ENCODE results near the gene CSPG4. TPM values are rescaled to one million over a fixed set of nuclear protein-coding genes. Genes with fewer than 3 reads are reported as not detected.

CSPG4 gene
- total and polyA plus RNA-seq, 9 of the 15 experiments (the other 6 are each of a cell fraction or from before 2014, with no cell fraction given) = under 0.01 to 0.07 (median 0.04) TPM; not detected in 5

DNA sequence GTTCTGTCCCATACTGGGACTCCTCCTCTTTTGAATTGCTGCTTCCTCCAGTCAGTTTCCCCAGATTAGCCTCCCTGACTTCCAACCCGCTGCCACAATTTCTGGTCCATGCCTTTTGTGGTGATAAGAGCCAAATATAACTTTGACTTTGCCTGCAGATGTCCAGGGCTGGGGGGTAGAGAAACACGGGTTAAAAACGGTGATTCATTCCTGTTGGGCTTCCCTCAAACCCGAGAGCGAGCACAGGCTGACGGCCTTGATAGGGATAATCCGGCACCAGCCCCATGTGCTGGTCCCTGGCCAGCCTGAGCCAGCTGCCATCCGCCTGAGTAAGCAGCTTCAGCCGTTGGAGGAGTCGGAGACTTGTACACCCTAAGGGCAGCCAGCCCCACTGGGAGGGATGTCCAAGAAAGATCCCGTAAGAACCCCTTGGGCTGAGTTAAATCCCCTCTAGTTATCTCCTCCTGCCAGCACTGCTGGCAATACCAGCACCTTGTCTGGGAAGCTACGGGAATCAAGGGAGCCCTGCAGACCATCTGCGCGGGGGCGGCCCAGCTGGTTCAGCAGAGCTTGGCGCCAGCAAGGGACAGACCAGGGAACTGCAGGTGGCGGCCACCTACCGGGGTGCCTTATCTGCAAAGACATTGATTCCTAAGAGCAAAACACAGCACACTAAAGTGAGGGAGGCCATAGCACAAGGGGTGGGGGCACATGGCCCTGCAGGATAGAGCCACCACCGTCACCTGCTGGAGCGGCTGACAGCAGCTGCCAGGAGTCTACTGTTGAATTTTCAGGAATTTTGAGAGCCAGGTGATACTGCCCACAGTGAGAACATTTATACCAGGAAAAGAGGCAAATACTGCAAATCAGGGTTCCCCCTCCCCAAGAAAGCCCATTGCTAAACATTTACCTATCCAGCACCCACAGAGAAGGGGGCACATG lies 18.1 kb downstream of the CSPG4 start (continued):
- TF ChIP-seq, protein P1, sequence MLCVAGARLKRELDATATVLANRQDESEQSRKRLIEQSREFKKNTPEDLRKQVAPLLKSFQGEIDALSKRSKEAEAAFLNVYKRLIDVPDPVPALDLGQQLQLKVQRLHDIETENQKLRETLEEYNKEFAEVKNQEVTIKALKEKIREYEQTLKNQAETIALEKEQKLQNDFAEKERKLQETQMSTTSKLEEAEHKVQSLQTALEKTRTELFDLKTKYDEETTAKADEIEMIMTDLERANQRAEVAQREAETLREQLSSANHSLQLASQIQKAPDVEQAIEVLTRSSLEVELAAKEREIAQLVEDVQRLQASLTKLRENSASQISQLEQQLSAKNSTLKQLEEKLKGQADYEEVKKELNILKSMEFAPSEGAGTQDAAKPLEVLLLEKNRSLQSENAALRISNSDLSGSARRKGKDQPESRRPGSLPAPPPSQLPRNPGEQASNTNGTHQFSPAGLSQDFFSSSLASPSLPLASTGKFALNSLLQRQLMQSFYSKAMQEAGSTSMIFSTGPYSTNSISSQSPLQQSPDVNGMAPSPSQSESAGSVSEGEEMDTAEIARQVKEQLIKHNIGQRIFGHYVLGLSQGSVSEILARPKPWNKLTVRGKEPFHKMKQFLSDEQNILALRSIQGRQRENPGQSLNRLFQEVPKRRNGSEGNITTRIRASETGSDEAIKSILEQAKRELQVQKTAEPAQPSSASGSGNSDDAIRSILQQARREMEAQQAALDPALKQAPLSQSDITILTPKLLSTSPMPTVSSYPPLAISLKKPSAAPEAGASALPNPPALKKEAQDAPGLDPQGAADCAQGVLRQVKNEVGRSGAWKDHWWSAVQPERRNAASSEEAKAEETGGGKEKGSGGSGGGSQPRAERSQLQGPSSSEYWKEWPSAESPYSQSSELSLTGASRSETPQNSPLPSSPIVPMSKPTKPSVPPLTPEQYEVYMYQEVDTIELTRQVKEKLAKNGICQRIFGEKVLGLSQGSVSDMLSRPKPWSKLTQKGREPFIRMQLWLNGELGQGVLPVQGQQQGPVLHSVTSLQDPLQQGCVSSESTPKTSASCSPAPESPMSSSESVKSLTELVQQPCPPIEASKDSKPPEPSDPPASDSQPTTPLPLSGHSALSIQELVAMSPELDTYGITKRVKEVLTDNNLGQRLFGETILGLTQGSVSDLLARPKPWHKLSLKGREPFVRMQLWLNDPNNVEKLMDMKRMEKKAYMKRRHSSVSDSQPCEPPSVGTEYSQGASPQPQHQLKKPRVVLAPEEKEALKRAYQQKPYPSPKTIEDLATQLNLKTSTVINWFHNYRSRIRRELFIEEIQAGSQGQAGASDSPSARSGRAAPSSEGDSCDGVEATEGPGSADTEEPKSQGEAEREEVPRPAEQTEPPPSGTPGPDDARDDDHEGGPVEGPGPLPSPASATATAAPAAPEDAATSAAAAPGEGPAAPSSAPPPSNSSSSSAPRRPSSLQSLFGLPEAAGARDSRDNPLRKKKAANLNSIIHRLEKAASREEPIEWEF (CRISPR knock-in tag; IDR thresholded peaks at IDR 0.05) = peak; percentile 94
- TF ChIP-seq TOE1 (IDR thresholded peaks at IDR 0.05; ENCODE audit: borderline replicate concordance) (peak; percentile 33; the same call in 1 of the 2 replicates), TOE1 (CRISPR knock-in tag; IDR thresholded peaks at IDR 0.05; ENCODE audit: borderline replicate concordance, low read depth) (no peak), DACH1 (IDR thresholded peaks at IDR 0.05; ENCODE audit: partially characterized antibody) (peak; percentile 90), NCOR1 (IDR thresholded peaks at IDR 0.05) (peak; percentile 96), ZFP36 (IDR thresholded peaks at IDR 0.05; ENCODE audit: low read depth, low read length, partially characterized antibody) (peak; percentile 84), ZNF57 (CRISPR knock-in tag; IDR thresholded peaks at IDR 0.05) (no peak), MBD2 (IDR thresholded peaks at IDR 0.05; ENCODE audit: borderline replicate concordance, low read depth) (no peak; the same call in none of the 2 replicates)
- TF ChIP-seq, protein P2, sequence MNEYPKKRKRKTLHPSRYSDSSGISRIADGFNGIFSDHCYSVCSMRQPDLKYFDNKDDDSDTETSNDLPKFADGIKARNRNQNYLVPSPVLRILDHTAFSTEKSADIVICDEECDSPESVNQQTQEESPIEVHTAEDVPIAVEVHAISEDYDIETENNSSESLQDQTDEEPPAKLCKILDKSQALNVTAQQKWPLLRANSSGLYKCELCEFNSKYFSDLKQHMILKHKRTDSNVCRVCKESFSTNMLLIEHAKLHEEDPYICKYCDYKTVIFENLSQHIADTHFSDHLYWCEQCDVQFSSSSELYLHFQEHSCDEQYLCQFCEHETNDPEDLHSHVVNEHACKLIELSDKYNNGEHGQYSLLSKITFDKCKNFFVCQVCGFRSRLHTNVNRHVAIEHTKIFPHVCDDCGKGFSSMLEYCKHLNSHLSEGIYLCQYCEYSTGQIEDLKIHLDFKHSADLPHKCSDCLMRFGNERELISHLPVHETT (CRISPR knock-in tag; conservative IDR thresholded peaks at IDR 0.05 in 1 of 2, IDR thresholded peaks at IDR 0.05 in 1 of 2) = peak in 1 of 2 experiments; percentile 77; a peak in 1 of 4 replicates
- TF ChIP-seq, protein P3, sequence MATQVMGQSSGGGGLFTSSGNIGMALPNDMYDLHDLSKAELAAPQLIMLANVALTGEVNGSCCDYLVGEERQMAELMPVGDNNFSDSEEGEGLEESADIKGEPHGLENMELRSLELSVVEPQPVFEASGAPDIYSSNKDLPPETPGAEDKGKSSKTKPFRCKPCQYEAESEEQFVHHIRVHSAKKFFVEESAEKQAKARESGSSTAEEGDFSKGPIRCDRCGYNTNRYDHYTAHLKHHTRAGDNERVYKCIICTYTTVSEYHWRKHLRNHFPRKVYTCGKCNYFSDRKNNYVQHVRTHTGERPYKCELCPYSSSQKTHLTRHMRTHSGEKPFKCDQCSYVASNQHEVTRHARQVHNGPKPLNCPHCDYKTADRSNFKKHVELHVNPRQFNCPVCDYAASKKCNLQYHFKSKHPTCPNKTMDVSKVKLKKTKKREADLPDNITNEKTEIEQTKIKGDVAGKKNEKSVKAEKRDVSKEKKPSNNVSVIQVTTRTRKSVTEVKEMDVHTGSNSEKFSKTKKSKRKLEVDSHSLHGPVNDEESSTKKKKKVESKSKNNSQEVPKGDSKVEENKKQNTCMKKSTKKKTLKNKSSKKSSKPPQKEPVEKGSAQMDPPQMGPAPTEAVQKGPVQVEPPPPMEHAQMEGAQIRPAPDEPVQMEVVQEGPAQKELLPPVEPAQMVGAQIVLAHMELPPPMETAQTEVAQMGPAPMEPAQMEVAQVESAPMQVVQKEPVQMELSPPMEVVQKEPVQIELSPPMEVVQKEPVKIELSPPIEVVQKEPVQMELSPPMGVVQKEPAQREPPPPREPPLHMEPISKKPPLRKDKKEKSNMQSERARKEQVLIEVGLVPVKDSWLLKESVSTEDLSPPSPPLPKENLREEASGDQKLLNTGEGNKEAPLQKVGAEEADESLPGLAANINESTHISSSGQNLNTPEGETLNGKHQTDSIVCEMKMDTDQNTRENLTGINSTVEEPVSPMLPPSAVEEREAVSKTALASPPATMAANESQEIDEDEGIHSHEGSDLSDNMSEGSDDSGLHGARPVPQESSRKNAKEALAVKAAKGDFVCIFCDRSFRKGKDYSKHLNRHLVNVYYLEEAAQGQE (IDR thresholded peaks at IDR 0.05; ENCODE audit: borderline replicate concordance) = peak; percentile 88
- TF ChIP-seq, protein P3 (CRISPR knock-in tag; IDR thresholded peaks at IDR 0.05; ENCODE audit: low read depth) = no peak
